ENCODE results near the gene ARHGEF6.

DNA sequence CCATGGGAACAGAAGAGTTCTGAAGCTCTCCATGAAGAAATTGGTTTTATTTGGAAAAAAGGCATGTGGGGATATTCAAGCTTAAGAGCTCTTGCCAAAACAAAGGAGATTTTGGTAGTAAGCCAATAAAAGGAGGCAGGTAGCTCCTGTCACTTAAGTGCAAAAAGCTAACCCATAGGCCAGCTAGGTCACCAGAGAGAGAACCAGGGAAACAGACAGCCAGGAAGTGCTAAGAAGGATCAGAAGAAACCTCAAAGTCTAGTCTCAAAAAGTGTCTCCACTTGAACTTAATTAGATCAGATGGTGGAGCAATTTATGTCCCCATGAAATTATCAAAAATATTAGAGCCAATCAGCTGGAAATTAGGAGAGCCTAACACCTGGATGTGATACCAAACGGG lies 83.6 kb downstream of the ARHGEF6 start:
- TF ChIP-seq, protein P1, sequence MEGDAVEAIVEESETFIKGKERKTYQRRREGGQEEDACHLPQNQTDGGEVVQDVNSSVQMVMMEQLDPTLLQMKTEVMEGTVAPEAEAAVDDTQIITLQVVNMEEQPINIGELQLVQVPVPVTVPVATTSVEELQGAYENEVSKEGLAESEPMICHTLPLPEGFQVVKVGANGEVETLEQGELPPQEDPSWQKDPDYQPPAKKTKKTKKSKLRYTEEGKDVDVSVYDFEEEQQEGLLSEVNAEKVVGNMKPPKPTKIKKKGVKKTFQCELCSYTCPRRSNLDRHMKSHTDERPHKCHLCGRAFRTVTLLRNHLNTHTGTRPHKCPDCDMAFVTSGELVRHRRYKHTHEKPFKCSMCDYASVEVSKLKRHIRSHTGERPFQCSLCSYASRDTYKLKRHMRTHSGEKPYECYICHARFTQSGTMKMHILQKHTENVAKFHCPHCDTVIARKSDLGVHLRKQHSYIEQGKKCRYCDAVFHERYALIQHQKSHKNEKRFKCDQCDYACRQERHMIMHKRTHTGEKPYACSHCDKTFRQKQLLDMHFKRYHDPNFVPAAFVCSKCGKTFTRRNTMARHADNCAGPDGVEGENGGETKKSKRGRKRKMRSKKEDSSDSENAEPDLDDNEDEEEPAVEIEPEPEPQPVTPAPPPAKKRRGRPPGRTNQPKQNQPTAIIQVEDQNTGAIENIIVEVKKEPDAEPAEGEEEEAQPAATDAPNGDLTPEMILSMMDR (IDR thresholded peaks at IDR 0.05): no peak
- no peak for TF ChIP-seq EP300 (IDR thresholded peaks at IDR 0.05)

Data from stomach (tissue), 4 donors.